H1 (cell line): Measurements from ENCODE around the gene EVI2A.

Experiments
- ATF3 ChIP-seq: IDR thresholded peaks from 2 replicates; pipeline ENCODE4 v1.6.1; 2011; ENCODE audit warnings: low read depth, mild to moderate bottlenecking, low read length; ENCODE audit not compliant: insufficient read depth
- CTCF ChIP-seq, 3 experiments: IDR thresholded peaks; 1 replicate in 2 of 3; 2 replicates in 1 of 3; pipeline versions ENCODE4 v1.5.1 to v1.6.1; 2011; ENCODE audit warnings: low read length in 3 of 3, mild to moderate bottlenecking in 3 of 3, inconsistent platforms in 2 of 3, low read depth in 1 of 3, moderate library complexity in 1 of 3; ENCODE audit not compliant: insufficient read depth in 1 of 3; ENCODE audit errors: control extremely low read depth in 1 of 3
- EP300 ChIP-seq, 2 experiments: IDR thresholded peaks; 1 replicate in 1 of 2; 2 replicates in 1 of 2; pipeline ENCODE4 v1.6.1; 2011 to 2012; ENCODE audit warnings: low read depth in 2 of 2, low read length in 2 of 2, mild to moderate bottlenecking in 2 of 2, borderline replicate concordance in 1 of 2, inconsistent platforms in 1 of 2, moderate library complexity in 1 of 2
- EZH2 ChIP-seq: fragments of 200-600 bp; sonication (generic); IDR thresholded peaks from 2 replicates; pipeline ENCODE4 v1.7.1; 2012; ENCODE audit warnings: low read depth, mild to moderate bottlenecking, moderate library complexity, low read length, inconsistent platforms; ENCODE audit not compliant: severe bottlenecking
- JUN ChIP-seq: IDR thresholded peaks from 2 replicates; pipeline ENCODE4 v1.6.1; 2011; ENCODE audit warnings: low read depth, mild to moderate bottlenecking, improper control_type of control experiment, low read length
- MAFK ChIP-seq: IDR thresholded peaks from 2 replicates; pipeline ENCODE4 v1.6.1; 2012; ENCODE audit warnings: low read depth, mild to moderate bottlenecking, improper control_type of control experiment, low read length
- MAX ChIP-seq: IDR thresholded peaks from 2 replicates; pipeline ENCODE4 v1.6.1; 2012; ENCODE audit warnings: inconsistent platforms
- NANOG ChIP-seq: IDR thresholded peaks from 2 replicates; pipeline ENCODE4 v1.6.1; 2011; ENCODE audit warnings: low read length, low read depth, mild to moderate bottlenecking, inconsistent platforms; ENCODE audit not compliant: insufficient read depth, poor library complexity, severe bottlenecking
- POLR2A ChIP-seq, 2 experiments: IDR thresholded peaks; 1 replicate in 1 of 2; 2 replicates in 1 of 2; pipeline ENCODE4 v1.6.1; 2011; ENCODE audit warnings: low read depth in 2 of 2, low read length in 2 of 2, mild to moderate bottlenecking in 2 of 2; ENCODE audit errors: control extremely low read depth in 1 of 2
- TCF12 ChIP-seq: IDR thresholded peaks from 2 replicates; pipeline ENCODE4 v1.6.1; 2011; ENCODE audit warnings: low read depth, mild to moderate bottlenecking, low read length
- TF ChIP-seq, protein P1 (sequence below): IDR thresholded peaks from 2 replicates; pipeline ENCODE4 v1.6.1; 2012; ENCODE audit warnings: low read length, inconsistent platforms

DNA sequence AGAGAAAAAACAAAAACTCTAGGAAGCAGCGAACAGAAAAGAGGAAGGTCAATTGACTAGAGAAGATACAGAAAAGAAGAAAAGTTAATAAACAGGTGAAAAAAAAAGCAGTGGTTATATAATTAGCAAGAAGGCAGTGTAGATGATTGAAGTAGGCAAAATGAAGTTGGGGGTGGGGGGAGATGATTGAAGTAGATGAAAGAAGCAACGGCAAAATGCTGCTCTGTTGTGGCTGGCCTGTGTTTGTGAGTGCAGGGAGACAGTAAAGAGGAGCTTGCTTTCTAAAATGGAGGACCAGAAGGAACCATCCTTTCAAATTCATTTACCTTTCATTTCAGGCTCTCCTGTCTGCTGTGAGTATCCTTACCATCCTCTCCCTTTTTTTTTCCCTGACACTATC is 11.2 kb downstream of the EVI2A start:
- TF ChIP-seq EP300 (IDR thresholded peaks at IDR 0.05; ENCODE audit: borderline replicate concordance in 1 of 2, low read depth in 2 of 2, low read length in 2 of 2): no peak
- no peak for TF ChIP-seq JUN
- no peak for TF ChIP-seq MAX
- TF ChIP-seq, protein P1, sequence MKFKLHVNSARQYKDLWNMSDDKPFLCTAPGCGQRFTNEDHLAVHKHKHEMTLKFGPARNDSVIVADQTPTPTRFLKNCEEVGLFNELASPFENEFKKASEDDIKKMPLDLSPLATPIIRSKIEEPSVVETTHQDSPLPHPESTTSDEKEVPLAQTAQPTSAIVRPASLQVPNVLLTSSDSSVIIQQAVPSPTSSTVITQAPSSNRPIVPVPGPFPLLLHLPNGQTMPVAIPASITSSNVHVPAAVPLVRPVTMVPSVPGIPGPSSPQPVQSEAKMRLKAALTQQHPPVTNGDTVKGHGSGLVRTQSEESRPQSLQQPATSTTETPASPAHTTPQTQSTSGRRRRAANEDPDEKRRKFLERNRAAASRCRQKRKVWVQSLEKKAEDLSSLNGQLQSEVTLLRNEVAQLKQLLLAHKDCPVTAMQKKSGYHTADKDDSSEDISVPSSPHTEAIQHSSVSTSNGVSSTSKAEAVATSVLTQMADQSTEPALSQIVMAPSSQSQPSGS: no peak
- no peak for TF ChIP-seq TCF12
- TF ChIP-seq CTCF (IDR thresholded peaks at IDR 0.05; ENCODE audit: control extremely low read depth in 1 of 3, insufficient read depth in 1 of 3, low read depth in 1 of 3, low read length in 3 of 3): no peak
- TF ChIP-seq NANOG: no peak
- no peak for TF ChIP-seq MAFK
- no peak for TF ChIP-seq EZH2
- no peak for TF ChIP-seq POLR2A (IDR thresholded peaks at IDR 0.05; ENCODE audit: control extremely low read depth in 1 of 2, low read depth in 2 of 2, low read length in 2 of 2)
- TF ChIP-seq ATF3: no peak
